Natural killer cell treated with Interleukin-12 subunit alpha and Interleukin-12 subunit beta and Interleukin-15 and Interleukin-18, amount 100 ng/mL, for 72 hours (primary cell): ENCODE data around the gene CALN1. TPM values are rescaled to one million over a fixed set of nuclear protein-coding genes. Genes with fewer than 3 reads are reported as not detected.

Source experiments
- ATAC-seq, 2 donors: fragments of 150-1000 bp; cut with Tn5 transposase in 1 of 2; sonication (Bioruptor Pico), chemical (Tn5 transposase) in 1 of 2; 2 replicates each; pipeline ENCODE4 v1.10.0; 2021
- DNase-seq: peaks from one replicate; pipeline ENCODE4 v3.0.0; 2022; ENCODE audit warnings: low spot score
- H3K27ac Mint-ChIP-seq, 2 donors: 1 replicate in 1 of 2; 2 replicates in 1 of 2; pipeline ENCODE4 v1.8.0; 2022; ENCODE audit warnings: mixed read lengths in 2 of 2, mild to moderate bottlenecking in 1 of 2, moderate library complexity in 1 of 2
- H3K27me3 Mint-ChIP-seq, 2 donors: 1 replicate in 1 of 2; 2 replicates in 1 of 2; pipeline ENCODE4 v1.8.0; 2022; ENCODE audit warnings: mixed read lengths in 2 of 2
- H3K36me3 Mint-ChIP-seq: one replicate; pipeline ENCODE4 v1.8.0; 2022; ENCODE audit warnings: mixed read lengths
- H3K4me1 Mint-ChIP-seq, 2 donors: 1 replicate in 1 of 2; 2 replicates in 1 of 2; pipeline ENCODE4 v1.8.0; 2022; ENCODE audit warnings: low read depth in 2 of 2, mixed read lengths in 2 of 2, mild to moderate bottlenecking in 1 of 2
- H3K4me3 Mint-ChIP-seq: one replicate; pipeline ENCODE4 v1.8.0; 2022; ENCODE audit warnings: mixed read lengths
- H3K9me3 Mint-ChIP-seq: 2 replicates; pipeline ENCODE4 v1.8.0; 2022; ENCODE audit warnings: mixed read lengths
- total RNA-seq, 2 donors: library from RNA; stranded (reverse); gene quantifications; one replicate each; pipeline ENCODE4 v1.2.3, GENCODE V29; 2022

CALN1 gene
- total RNA-seq, 2 donors from 2014 or later: not detected

- no peaks in the 10 kb centered on the region for H3K36me3 Mint-ChIP-seq
- ATAC-seq (no peak), DNase-seq (no peak)
- no peaks in the 10 kb centered on the region for H3K27me3 Mint-ChIP-seq
- peaks cover 7% of the 10 kb centered on the region for H3K9me3 Mint-ChIP-seq
- H3K4me3 Mint-ChIP-seq: no peak overlapping the region
- H3K4me1 Mint-ChIP-seq: no peaks in the 10 kb centered on the region
- H3K27ac Mint-ChIP-seq: no peak overlapping the region
These were observed 348.8 kb downstream of the CALN1 start for GRCh38 chr7:72063330-72063729.

GRCh38 chr7:72062666-72063065 is 349.5 kb downstream of the CALN1 start:
- no peak overlapping the region for H3K4me3 Mint-ChIP-seq
- DNase-seq: no peak
- peaks cover 7% of the 10 kb centered on the region for H3K9me3 Mint-ChIP-seq
- no peaks in the 10 kb centered on the region for H3K4me1 Mint-ChIP-seq
- no peak for ATAC-seq
- no peak overlapping the region for H3K27ac Mint-ChIP-seq
- no peaks in the 10 kb centered on the region for H3K27me3 Mint-ChIP-seq
- no peaks in the 10 kb centered on the region for H3K36me3 Mint-ChIP-seq

- Mint-ChIP-seq H3K27me3 (no peaks in the 10 kb centered on the region), H3K36me3 (no peaks in the 10 kb centered on the region), H3K4me1 (no peaks in the 10 kb centered on the region), H3K9me3 (peaks cover 7% of the 10 kb centered on the region), H3K27ac (no peak overlapping the region), H3K4me3 (no peak overlapping the region)
- ATAC-seq (no peak), DNase-seq (no peak)
These were observed 352.2 kb downstream of the CALN1 start for GRCh38 chr7:72059925-72060324.

- H3K9me3 Mint-ChIP-seq: peaks cover 12% of the 10 kb centered on the region
- no peaks in the 10 kb centered on the region for H3K4me1 Mint-ChIP-seq
- no peak overlapping the region for H3K4me3 Mint-ChIP-seq
- ATAC-seq (no peak), DNase-seq (no peak)
- H3K27me3 Mint-ChIP-seq: no peaks in the 10 kb centered on the region
- no peaks in the 10 kb centered on the region for H3K36me3 Mint-ChIP-seq
- H3K27ac Mint-ChIP-seq: no peak overlapping the region
These were observed 353.6 kb downstream of the CALN1 start for GRCh38 chr7:72058579-72058978.

GRCh38 chr7:72057796-72058195 is 354.3 kb downstream of the CALN1 start:
- Mint-ChIP-seq H3K4me3 (no peak overlapping the region), H3K4me1 (no peaks in the 10 kb centered on the region), H3K27me3 (no peaks in the 10 kb centered on the region), H3K9me3 (peaks cover 12% of the 10 kb centered on the region), H3K27ac (no peak overlapping the region), H3K36me3 (no peaks in the 10 kb centered on the region)
- DNase-seq: no peak
- no peak for ATAC-seq

- Mint-ChIP-seq H3K36me3 (no peaks in the 10 kb centered on the region), H3K4me1 (no peaks in the 10 kb centered on the region), H3K27ac (no peak overlapping the region), H3K27me3 (no peaks in the 10 kb centered on the region), H3K9me3 (peaks cover 12% of the 10 kb centered on the region), H3K4me3 (no peak overlapping the region)
- ATAC-seq (no peak), DNase-seq (no peak)
These were observed 354.9 kb downstream of the CALN1 start for GRCh38 chr7:72057231-72057630.

- no peak overlapping the region for H3K27ac Mint-ChIP-seq
- H3K27me3 Mint-ChIP-seq: no peaks in the 10 kb centered on the region
- no peak for ATAC-seq
- no peak for DNase-seq
- no peak overlapping the region for H3K4me3 Mint-ChIP-seq
- H3K4me1 Mint-ChIP-seq: no peaks in the 10 kb centered on the region
- H3K9me3 Mint-ChIP-seq: peaks cover 5% of the 10 kb centered on the region
- no peaks in the 10 kb centered on the region for H3K36me3 Mint-ChIP-seq
These were observed 356.7 kb downstream of the CALN1 start for GRCh38 chr7:72055426-72055825.

- Mint-ChIP-seq H3K9me3 (peaks cover 5% of the 10 kb centered on the region), H3K4me1 (no peaks in the 10 kb centered on the region), H3K36me3 (no peaks in the 10 kb centered on the region)
These were observed 358.8 kb downstream of the CALN1 start for GRCh38 chr7:72053292-72053691.

GRCh38 chr7:72048420-72048819 is 363.7 kb downstream of the CALN1 start:
- Mint-ChIP-seq H3K9me3 (no peaks in the 10 kb centered on the region), H3K4me3 (no peak overlapping the region), H3K4me1 (no peaks in the 10 kb centered on the region), H3K36me3 (no peaks in the 10 kb centered on the region), H3K27me3 (no peaks in the 10 kb centered on the region), H3K27ac (no peak overlapping the region)
- DNase-seq (no peak), ATAC-seq (no peak)

More at GRCh38 chr7:72053292-72053691, 358.8 kb downstream of the CALN1 start:
- no peak for ATAC-seq
- no peak overlapping the region for H3K27ac Mint-ChIP-seq
- DNase-seq: no peak
- no peak overlapping the region for H3K4me3 Mint-ChIP-seq
- H3K27me3 Mint-ChIP-seq: no peaks in the 10 kb centered on the region

GRCh38 chr7:72042855-72043254 is 369.3 kb downstream of the CALN1 start:
- Mint-ChIP-seq H3K4me1 (no peaks in the 10 kb centered on the region), H3K27me3 (no peaks in the 10 kb centered on the region), H3K4me3 (no peak overlapping the region), H3K27ac (no peak overlapping the region), H3K9me3 (peaks cover 4% of the 10 kb centered on the region), H3K36me3 (no peaks in the 10 kb centered on the region)
- DNase-seq (no peak), ATAC-seq (no peak)

GRCh38 chr7:72040641-72041040 is 371.5 kb downstream of the CALN1 start:
- H3K36me3 Mint-ChIP-seq: no peaks in the 10 kb centered on the region
- DNase-seq (no peak), ATAC-seq (no peak)
- no peaks in the 10 kb centered on the region for H3K27me3 Mint-ChIP-seq
- peaks cover 4% of the 10 kb centered on the region for H3K9me3 Mint-ChIP-seq
- H3K27ac Mint-ChIP-seq: no peak overlapping the region
- H3K4me3 Mint-ChIP-seq: no peak overlapping the region
- no peaks in the 10 kb centered on the region for H3K4me1 Mint-ChIP-seq

- Mint-ChIP-seq H3K27ac (no peak overlapping the region), H3K9me3 (peaks cover 4% of the 10 kb centered on the region), H3K36me3 (no peaks in the 10 kb centered on the region), H3K4me3 (no peak overlapping the region), H3K4me1 (no peaks in the 10 kb centered on the region), H3K27me3 (no peaks in the 10 kb centered on the region)
- DNase-seq (no peak), ATAC-seq (no peak)
These were observed 372.7 kb downstream of the CALN1 start for GRCh38 chr7:72039460-72039859.

- no peaks in the 10 kb centered on the region for H3K4me1 Mint-ChIP-seq
- H3K27ac Mint-ChIP-seq: no peak overlapping the region
- ATAC-seq: no peak
- DNase-seq: no peak
- H3K4me3 Mint-ChIP-seq: no peak overlapping the region
- H3K36me3 Mint-ChIP-seq: no peaks in the 10 kb centered on the region
- no peaks in the 10 kb centered on the region for H3K27me3 Mint-ChIP-seq
- peaks cover 4% of the 10 kb centered on the region for H3K9me3 Mint-ChIP-seq
These were observed 374.0 kb downstream of the CALN1 start for GRCh38 chr7:72038022-72038732.

GRCh38 chr7:72037516-72037915 is 374.6 kb downstream of the CALN1 start:
- Mint-ChIP-seq H3K4me3 (no peak overlapping the region), H3K27ac (no peak overlapping the region), H3K9me3 (peaks cover 4% of the 10 kb centered on the region), H3K27me3 (no peaks in the 10 kb centered on the region), H3K4me1 (no peaks in the 10 kb centered on the region), H3K36me3 (no peaks in the 10 kb centered on the region)
- no peak for DNase-seq
- no peak for ATAC-seq

- Mint-ChIP-seq H3K4me1 (no peaks in the 10 kb centered on the region), H3K36me3 (no peaks in the 10 kb centered on the region), H3K27ac (no peak overlapping the region), H3K4me3 (no peak overlapping the region), H3K9me3 (no peaks in the 10 kb centered on the region), H3K27me3 (no peaks in the 10 kb centered on the region)
- DNase-seq (no peak), ATAC-seq (no peak)
These were observed 376.9 kb downstream of the CALN1 start for GRCh38 chr7:72035266-72035665.
